Activated CD8-positive, alpha-beta memory T cell treated with anti-CD3 and anti-CD28 coated beads, Interleukin-2, amount 10 ng/mL, durations not matched to agents 7 days and 5 days (primary cell): ENCODE measurements around the gene GATA5. TPM values are rescaled to one million over a fixed set of nuclear protein-coding genes. Genes with fewer than 3 reads are reported as not detected.

ENCODE experiments used
- ATAC-seq: fragments of 150-1000 bp; cut with Tn5 transposase; one replicate; pipeline ENCODE4 v1.10.0; 2021; ENCODE audit warnings: moderate library complexity
- CTCF ChIA-PET: fragments of 350-600 bp; sonication (Branson Sonifier 250); formaldehyde crosslinking; loops from one replicate; lab custom pipeline; 2021; ENCODE audit warnings: antibody characterized with exemption; lab: Charles Lee
- DNase-seq: peaks from one replicate; pipeline ENCODE4 v3.0.0-alpha.2; 2020
- H3K27ac Mint-ChIP-seq: one replicate; pipeline ENCODE4 v1.8.0; 2021; ENCODE audit warnings: mild to moderate bottlenecking, mixed read lengths
- H3K27me3 Mint-ChIP-seq: one replicate; pipeline ENCODE4 v1.8.0; 2021; ENCODE audit warnings: mixed read lengths
- H3K36me3 Mint-ChIP-seq: one replicate; pipeline ENCODE4 v1.8.0; 2021; ENCODE audit warnings: mild to moderate bottlenecking, mixed read lengths
- H3K4me1 Mint-ChIP-seq: one replicate; pipeline ENCODE4 v1.8.0; 2021; ENCODE audit warnings: mixed read lengths
- H3K4me3 Mint-ChIP-seq: one replicate; pipeline ENCODE4 v1.8.0; 2021; ENCODE audit warnings: mild to moderate bottlenecking, moderate library complexity, mixed read lengths
- H3K9me3 Mint-ChIP-seq: one replicate; pipeline ENCODE4 v1.8.0; 2022; ENCODE audit warnings: low read depth, mixed read lengths
- total RNA-seq, 2 experiments: library from RNA; stranded (reverse); gene quantifications; one replicate each; pipeline ENCODE4 v1.2.3, GENCODE V29; 2021

Gene GATA5
- total RNA-seq, 2 experiments from 2014 or later, result not detected

DNA sequence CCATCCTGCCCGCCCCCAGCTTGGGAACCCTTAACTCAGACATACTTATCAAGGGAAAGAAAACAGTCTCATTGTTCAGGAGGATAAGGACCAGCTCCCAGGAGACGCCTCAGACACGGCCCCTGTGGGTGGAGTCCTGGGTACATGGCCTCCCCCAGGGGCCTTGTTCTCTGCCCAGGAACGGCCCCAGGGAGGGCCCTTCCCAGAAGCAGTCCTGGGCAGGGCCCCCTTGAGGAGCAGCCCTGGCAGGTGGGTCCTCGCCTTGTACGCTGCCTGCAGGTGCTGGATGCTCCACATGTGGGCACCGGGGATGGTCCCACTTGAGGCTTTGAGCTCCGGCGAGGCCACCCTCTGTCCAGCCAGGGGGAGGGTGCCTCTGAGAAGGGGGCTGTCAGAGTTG is 4.5 kb upstream of the GATA5 start:
- H3K4me3 Mint-ChIP-seq, result no peak overlapping the region
- CTCF ChIA-PET, result no interaction called here
- ATAC-seq, result no peak
- no peak overlapping the region for H3K27ac Mint-ChIP-seq
- H3K4me1 Mint-ChIP-seq, result peaks cover 1% of the 10 kb centered on the region
- peaks cover 65% of the 10 kb centered on the region for H3K27me3 Mint-ChIP-seq
- H3K9me3 Mint-ChIP-seq, result no peaks in the 10 kb centered on the region
- H3K36me3 Mint-ChIP-seq, result no peaks in the 10 kb centered on the region
- no peak for DNase-seq

DNA sequence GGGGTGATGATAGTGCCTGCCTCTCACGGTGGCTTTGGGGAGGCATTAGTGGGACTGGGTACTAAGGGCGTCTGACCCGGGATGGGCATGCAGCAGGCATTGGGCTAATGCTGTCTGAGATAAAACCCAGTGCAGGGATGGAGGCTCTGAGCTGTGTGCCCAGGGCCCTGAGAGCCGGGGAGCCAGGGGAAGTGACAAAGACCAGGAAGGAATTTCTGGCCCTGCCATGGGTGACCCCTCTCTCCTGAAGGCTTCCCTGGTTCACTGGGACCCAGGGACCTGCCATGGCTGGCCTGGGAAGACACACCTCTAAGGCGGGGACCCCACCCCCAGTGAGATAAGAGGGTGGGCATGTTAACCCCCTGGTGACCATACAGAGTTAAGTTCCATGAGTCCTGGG is 3.9 kb upstream of the GATA5 start:
- Mint-ChIP-seq H3K27me3 (peaks cover 65% of the 10 kb centered on the region), H3K9me3 (no peaks in the 10 kb centered on the region), H3K4me3 (no peak overlapping the region), H3K27ac (no peak overlapping the region), H3K36me3 (no peaks in the 10 kb centered on the region), H3K4me1 (peaks cover 1% of the 10 kb centered on the region)
- CTCF ChIA-PET, result no interaction called here
- DNase-seq, result no peak
- no peak for ATAC-seq

DNA sequence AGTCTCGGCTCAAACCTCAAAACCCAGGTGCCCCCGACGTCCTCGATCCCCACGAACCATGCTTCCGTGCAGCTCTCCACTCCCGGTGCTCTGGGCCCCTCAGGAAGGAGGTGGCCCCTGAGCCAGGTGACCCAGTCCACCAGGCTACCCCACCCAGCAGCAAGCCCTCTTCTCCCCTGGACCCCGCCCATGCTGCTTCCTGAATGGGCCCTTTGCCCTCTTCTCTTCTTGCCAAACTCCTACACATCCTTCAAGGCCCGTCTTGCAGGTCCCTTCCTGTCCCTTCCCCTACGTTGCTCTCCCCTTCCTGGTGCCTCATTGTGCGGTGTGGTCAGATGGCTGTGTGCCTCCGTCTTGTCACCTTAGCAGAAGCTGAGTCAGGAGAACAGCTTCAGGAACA is 3.4 kb upstream of the GATA5 start:
- Mint-ChIP-seq H3K27ac (no peak overlapping the region), H3K27me3 (peaks cover 65% of the 10 kb centered on the region), H3K4me1 (peaks cover 1% of the 10 kb centered on the region), H3K36me3 (no peaks in the 10 kb centered on the region), H3K4me3 (no peak overlapping the region), H3K9me3 (no peaks in the 10 kb centered on the region)
- CTCF ChIA-PET, result interaction anchor here (1.4 kb wide), 1 partner anchor 138 kb away, joined by 3 read pairs; no protein-coding TSS in a partner anchor
- no peak for ATAC-seq
- DNase-seq, result no peak

DNA sequence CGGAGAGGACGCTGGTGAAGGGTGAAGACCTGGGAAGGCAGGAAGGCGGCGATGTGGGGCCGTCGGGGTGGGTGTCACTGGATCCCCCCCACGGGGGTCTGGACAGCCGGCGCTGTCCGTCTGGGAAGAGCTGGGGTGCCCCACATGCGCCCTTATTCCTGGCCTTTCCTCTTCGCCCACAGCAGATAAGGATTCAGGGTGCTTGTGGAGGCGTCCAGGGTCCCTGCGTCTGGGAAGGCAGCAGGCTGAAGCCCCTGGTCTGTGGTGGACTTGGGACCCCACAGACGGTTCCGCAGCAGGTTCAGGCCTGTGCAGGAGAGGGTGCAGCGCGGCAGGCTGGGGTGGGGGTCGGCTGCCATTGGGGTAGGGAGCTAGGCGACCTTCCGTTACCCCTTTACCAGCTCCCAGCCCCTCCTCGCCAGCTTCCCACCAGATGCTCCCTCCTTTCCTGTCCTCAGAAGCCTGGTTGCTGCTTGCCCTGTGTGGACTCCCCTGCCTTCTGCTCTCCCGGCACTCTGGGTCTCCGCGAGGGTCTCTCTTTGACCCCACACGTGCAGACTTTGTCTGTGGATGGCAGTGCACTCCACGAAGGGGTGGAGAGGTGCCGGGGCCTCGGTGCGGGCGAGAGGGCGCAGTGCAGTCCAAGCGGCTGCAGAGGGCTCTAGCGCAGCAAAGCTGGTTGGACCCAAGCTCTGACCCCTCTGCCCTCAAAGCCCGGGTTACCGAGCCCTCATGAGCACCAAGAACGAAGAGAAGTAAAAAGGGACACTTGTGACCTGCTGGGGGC is 2.1 kb upstream of the GATA5 start:
- Mint-ChIP-seq H3K36me3 (no peaks in the 10 kb centered on the region), H3K9me3 (no peaks in the 10 kb centered on the region), H3K4me3 (no peak overlapping the region), H3K27me3 (peaks cover 61% of the 10 kb centered on the region), H3K27ac (no peak overlapping the region), H3K4me1 (peaks cover 1% of the 10 kb centered on the region)
- no peak for ATAC-seq
- CTCF ChIA-PET, result interaction anchor here (0.7 to 1.4 kb wide), 2 partner anchors 22 to 139 kb away, joined by 3 read pairs; no protein-coding TSS in a partner anchor
- no peak for DNase-seq

DNA sequence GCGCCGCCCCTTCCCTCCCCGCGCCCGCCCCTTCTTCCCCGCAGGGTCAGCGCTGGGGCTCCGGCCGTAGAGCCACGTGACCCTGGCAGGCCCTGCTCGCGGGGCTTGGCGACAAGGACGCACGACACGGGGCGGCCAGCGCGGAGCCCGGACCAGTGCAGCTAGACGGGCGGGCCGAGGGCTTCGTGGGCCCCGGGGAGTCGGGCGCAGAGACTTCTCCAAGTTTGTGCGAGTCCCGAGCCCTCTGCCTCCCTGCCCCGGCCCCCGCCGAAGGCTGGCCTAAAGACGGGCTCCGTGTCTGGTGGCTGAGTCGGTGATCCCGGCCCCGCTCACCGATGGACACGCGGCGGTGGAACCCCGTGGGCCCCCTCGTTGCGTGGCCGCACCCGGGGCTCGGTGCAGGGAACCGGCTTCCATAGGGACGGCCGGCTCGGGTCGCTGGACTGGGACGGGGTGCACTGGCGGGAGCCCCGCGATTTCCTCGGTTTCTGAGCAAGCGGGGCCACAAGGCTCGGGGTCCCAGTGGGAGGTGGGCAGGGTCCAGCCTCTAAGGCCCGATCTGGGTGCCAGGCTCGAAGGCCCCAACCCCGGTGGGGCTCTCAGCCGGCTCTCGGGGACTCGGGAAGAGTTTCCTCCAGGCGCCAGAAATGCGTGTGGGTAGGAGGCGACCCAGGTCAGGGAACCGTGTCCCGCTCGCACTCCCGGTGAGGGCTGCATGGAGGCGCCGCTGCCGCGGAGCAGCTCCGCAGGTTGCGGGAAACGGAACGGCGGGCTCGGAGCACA is 452 bp upstream of the GATA5 start:
- no peak overlapping the region for H3K4me3 Mint-ChIP-seq
- peaks cover 57% of the 10 kb centered on the region for H3K27me3 Mint-ChIP-seq
- no peaks in the 10 kb centered on the region for H3K36me3 Mint-ChIP-seq
- CTCF ChIA-PET, result no interaction called here
- peaks cover 1% of the 10 kb centered on the region for H3K4me1 Mint-ChIP-seq
- DNase-seq, result no peak
- H3K27ac Mint-ChIP-seq, result no peak overlapping the region
- no peak for ATAC-seq
- H3K9me3 Mint-ChIP-seq, result no peaks in the 10 kb centered on the region

DNA sequence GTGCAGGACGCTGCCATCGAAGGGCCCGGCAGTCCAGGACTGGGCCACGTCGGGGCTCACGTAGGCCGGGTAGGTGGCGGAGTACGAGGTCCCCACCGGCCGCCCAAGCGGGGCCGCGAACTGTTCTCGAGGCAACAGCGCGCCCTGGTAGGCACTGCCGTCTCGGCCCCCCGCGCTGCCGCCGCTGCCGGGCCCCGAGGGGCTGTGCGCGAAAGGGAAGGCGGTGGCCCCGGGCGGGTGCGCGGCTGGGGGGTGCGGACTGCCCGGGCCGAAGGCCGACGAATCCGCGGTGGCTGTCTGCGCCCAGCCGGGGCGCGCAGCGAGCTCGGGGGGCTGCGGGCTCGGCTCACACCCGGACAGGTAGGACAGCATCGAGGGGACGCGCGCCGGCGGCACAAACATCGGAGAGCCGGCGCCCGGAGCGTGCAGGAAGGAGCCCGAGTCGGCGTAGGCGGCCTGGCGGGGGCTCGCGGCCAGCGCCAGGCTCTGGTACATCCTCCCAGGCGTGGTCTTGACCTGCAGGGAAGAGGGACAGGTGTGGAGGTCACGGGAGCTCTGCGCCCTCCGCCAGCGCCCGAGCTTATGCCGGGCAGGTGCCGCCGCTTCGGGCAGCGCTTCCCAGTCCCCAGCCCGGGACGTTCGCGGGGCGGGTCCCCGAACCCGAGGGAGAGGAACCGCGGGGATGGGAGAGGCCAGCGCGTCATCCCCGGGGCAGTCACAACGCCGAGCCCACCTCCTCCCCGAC is 596 bp downstream of the GATA5 start:
- Mint-ChIP-seq H3K4me3 (no peak overlapping the region), H3K4me1 (peaks cover 1% of the 10 kb centered on the region), H3K9me3 (no peaks in the 10 kb centered on the region), H3K27ac (no peak overlapping the region), H3K27me3 (peaks cover 58% of the 10 kb centered on the region), H3K36me3 (no peaks in the 10 kb centered on the region)
- CTCF ChIA-PET, result no interaction called here
- ATAC-seq (no peak), DNase-seq (no peak)

DNA sequence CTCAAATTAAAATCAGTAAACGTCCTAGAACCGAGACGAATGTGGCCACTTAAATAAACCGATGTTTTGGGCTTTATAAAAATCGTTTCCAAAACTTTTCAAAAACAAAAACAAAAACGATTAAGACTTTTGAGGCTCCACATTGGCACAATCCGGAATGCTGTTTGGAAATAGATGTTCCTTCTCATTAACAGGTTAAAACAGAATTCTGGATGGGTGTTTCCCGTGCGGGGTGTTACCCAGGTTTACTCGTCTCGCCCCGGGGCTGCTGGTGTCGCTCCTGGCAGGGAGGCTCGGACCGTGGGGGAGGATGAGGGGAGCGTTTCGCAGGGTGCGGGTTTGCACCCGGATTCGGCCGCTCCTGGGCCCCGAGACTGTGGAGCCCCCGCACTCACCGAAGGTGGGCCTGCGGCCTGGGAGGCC is 1.2 kb downstream of the GATA5 start:
- Mint-ChIP-seq H3K9me3 (no peaks in the 10 kb centered on the region), H3K36me3 (no peaks in the 10 kb centered on the region), H3K4me3 (no peak overlapping the region), H3K27me3 (peaks cover 58% of the 10 kb centered on the region), H3K27ac (no peak overlapping the region), H3K4me1 (peaks cover 1% of the 10 kb centered on the region)
- DNase-seq, result no peak
- CTCF ChIA-PET, result no interaction called here
- ATAC-seq, result no peak

DNA sequence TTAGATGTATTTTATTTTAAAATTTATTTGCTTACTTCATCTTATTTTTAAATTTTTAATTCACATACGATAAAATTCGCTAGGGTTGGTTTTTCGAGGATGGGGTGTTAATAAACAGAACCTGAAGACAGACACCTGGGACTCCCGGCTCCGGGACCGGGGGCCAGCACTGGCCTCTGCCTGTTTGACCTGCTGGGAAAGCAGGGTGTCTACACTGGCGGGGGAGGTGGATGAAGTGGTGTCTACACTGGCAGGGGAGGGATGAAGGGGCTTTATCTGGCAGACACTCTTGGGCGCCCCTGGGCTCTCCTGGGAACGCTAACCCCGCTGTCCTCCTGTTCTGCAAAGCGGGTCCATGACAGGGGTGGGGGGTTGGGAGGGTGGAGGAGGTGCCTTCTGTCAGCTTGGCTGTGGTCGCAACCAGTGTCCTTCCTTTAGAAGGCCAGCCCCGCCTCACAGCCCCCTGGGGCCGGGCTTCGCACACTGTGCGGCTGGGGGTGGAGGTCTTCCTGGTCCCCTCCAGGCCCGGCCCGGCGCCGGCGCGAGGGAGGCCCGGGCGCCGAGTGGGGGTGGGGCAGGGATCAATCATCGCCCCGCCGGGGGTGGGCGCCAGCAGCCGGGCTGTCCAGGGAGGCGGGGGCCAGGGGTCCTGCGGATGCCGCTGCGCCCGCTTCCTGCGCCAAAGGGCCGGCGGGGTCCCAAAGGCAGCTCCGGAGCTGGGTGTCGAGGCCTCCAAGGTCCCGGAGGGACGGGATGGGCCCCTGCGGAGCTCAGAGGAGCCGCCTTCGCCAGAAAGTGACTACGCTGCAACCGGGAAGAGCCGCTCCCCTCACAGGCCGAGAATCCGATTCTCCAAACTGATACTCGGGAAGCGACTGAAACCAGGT is 1.8 kb downstream of the GATA5 start:
- no peaks in the 10 kb centered on the region for H3K9me3 Mint-ChIP-seq
- no peak for ATAC-seq
- H3K27me3 Mint-ChIP-seq, result peaks cover 54% of the 10 kb centered on the region
- H3K4me1 Mint-ChIP-seq, result peaks cover 1% of the 10 kb centered on the region
- CTCF ChIA-PET, result no interaction called here
- H3K36me3 Mint-ChIP-seq, result no peaks in the 10 kb centered on the region
- no peak overlapping the region for H3K27ac Mint-ChIP-seq
- no peak for DNase-seq
- H3K4me3 Mint-ChIP-seq, result no peak overlapping the region

DNA sequence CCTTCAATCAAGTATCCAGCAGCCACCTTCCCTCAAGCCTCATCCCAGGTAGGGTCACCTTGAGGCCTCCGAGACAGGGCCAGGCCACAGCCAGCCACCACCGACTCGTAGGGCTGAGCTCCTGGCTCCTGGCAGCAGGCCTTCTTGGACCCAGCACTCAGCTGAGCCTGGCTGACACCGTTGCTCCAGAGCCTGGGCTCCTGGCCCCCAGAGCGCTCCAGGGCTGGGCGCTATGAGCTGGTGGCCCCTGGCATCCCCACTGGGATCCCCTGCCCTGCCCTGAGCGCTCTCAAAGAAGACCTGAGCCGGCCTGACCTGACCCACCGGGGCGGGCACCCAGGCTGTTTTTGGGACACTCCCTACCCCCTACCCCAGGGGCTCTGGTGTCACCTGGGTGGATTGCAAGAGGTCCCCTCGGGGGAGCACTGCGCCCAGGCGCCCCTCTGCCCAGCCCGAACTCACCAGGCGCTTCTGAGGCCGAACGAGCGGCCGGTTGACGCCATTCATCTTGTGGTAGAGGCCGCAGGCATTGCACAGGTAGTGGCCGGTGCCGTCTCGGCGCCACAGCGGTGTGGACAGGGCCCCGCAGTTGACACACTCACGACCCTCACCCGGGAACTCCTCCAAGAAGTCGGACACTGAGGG is 2.7 kb downstream of the GATA5 start:
- Mint-ChIP-seq H3K9me3 (no peaks in the 10 kb centered on the region), H3K36me3 (no peaks in the 10 kb centered on the region), H3K4me1 (peaks cover 1% of the 10 kb centered on the region), H3K27me3 (peaks cover 45% of the 10 kb centered on the region), H3K4me3 (no peak overlapping the region), H3K27ac (no peak overlapping the region)
- CTCF ChIA-PET, result no interaction called here
- ATAC-seq, result no peak
- DNase-seq, result no peak

DNA sequence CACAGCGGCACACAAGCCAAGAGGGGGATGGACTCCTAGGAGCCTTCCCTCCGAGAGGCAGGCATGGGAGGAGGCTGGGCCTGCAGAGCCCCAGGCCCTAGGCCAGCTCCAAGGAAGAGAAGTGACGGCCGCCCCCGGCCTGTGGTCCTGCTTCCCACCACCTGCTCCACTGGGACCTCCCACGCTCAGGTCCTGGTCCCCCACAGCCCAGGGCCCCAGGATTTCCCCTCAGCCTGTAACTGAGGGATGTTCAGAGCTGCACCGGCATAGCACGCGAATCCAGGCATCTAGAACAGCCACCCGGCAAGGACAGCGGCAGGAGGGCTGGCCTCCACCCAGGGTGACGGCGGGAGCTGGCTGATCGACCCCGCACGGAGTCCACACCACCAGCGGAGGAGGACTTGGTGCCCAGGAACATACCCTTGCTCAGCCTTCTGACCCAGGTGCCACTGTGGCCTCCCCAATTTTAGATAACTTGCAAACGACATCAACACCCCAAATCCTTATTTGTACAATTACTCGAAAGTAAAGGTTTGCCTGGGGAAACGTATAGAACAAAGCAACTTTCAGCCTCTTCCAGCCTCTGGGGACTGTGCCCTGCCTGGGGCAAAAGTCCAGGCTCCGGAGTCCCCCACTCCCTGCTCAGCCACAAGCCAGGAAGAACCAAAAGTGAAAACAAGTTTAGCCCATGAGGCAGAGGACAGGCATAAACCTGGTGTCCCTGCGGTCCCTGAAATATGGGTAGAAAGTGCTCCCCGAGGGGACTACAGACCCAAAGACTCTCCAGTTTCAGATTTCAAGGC is 3.5 kb downstream of the GATA5 start:
- ATAC-seq, result no peak
- H3K4me3 Mint-ChIP-seq, result no peak overlapping the region
- CTCF ChIA-PET, result interaction anchor here (1.4 kb wide), 1 partner anchor 27 kb away, joined by 3 read pairs; no protein-coding TSS in a partner anchor
- peaks cover 38% of the 10 kb centered on the region for H3K27me3 Mint-ChIP-seq
- H3K27ac Mint-ChIP-seq, result no peak overlapping the region
- H3K4me1 Mint-ChIP-seq, result peaks cover 1% of the 10 kb centered on the region
- no peak for DNase-seq
- H3K9me3 Mint-ChIP-seq, result no peaks in the 10 kb centered on the region
- H3K36me3 Mint-ChIP-seq, result no peaks in the 10 kb centered on the region

DNA sequence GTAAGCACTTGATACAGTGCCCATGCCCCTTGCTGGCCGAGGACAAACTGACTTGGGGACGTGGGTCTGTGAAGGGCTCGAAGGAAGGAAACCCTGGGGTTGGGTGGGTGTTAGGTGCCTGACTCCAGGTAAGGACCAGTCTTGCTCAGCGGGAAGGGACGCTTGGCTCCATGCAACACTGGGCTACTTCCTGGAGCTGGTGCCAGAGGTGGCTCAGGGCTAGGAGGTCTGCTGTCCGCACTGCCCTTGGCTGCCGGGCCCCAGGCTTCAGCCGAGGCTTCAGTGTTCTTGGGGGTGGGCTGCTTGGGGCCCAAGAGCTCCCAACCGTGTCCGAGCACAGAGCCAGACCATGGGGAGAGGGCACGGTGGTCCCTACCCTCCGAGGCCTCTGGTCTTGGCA is 5.3 kb downstream of the GATA5 start:
- Mint-ChIP-seq H3K4me1 (no peaks in the 10 kb centered on the region), H3K27ac (no peak overlapping the region), H3K4me3 (no peak overlapping the region), H3K36me3 (no peaks in the 10 kb centered on the region), H3K27me3 (peaks cover 29% of the 10 kb centered on the region), H3K9me3 (no peaks in the 10 kb centered on the region)
- CTCF ChIA-PET, result no interaction called here
- ATAC-seq, result no peak
- DNase-seq, result no peak

DNA sequence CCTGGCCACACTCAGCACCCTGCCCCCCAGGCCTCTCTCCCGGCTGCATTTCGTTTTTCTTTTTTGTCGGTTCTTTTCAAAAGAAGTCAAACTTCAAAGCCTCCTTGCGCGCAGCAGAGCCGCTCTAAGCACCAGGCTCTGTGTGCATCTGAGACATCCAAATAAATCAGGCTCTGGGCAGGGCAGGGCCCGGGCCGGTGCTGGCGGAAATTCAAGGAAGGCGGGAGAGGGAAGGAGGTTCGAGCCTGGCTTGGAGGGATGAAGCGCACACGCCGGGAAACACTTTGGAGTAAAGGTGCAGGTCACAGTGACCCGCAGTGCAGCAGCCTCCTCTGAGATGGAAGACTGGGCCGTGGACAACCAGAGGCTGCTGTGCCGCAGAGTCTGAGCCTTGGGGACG is 5.8 kb downstream of the GATA5 start:
- Mint-ChIP-seq H3K4me3 (no peak overlapping the region), H3K4me1 (no peaks in the 10 kb centered on the region), H3K27ac (no peak overlapping the region), H3K36me3 (no peaks in the 10 kb centered on the region), H3K9me3 (no peaks in the 10 kb centered on the region), H3K27me3 (peaks cover 29% of the 10 kb centered on the region)
- no peak for DNase-seq
- CTCF ChIA-PET, result no interaction called here
- no peak for ATAC-seq
